ENCODE measurements around the gene METTL6. TPM values are rescaled to one million over a fixed set of nuclear protein-coding genes. Genes with fewer than 3 reads are reported as not detected.

The METTL6 gene
- total and polyA plus RNA-seq, 10 of the 15 experiments (the other 5 are each of a cell fraction or from before 2014, with no cell fraction given) = 13.8 to 29.6 (median 20.8) TPM

DNA sequence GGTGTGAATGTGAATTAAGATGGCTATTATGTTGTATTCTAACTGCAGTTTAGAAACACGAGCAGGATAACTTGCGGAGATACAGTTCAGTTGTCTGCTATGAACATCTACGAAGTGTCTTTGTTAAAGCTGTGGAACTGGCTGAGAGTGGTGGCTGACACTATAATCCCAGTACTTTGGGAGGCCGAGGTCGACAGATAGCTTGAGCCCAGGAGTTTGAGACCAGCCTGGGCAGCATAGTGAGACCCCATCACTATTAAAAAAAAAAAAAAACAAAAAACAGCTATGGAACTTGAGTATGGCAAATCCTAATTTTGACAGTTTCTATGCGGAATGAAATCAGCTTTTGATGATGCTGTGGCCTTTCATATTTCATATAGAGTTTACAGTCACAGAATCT lies 1.7 kb upstream of the METTL6 start:
- Histone ChIP-seq H3K4me1 (ENCODE audit: control insufficient read depth, insufficient read depth, low read length) (no peaks in the 10 kb centered on the region; the same call in 1 of the 2 replicates), H3K4me2 (ENCODE audit: control insufficient read depth, insufficient read depth) (peak overlapping the region; percentile 82), H3K36me3 (ENCODE audit: control insufficient read depth in 2 of 2, insufficient read depth in 2 of 2, low read length in 1 of 2) (peaks cover 0 to 12% of the 10 kb centered on the region in 2 experiments; a peak in 3 of 4 replicates), H3K9ac (ENCODE audit: control insufficient read depth, insufficient read depth, low read length) (peak overlapping the region; percentile 71; the same call in 1 of the 2 replicates), H3K79me2 (ENCODE audit: control insufficient read depth, insufficient read depth, low read length) (peaks cover 41% of the 10 kb centered on the region), H3K4me3 (peak overlapping the region; percentile 95), H2AFZ (ENCODE audit: control insufficient read depth, low read depth, low read length) (no peak overlapping the region), H3K27me3 (replicated peaks in 1 of 2; ENCODE audit: control insufficient read depth in 2 of 2, insufficient read depth in 2 of 2, low read length in 1 of 2) (no peaks in the 10 kb centered on the region), H3K9me3 (replicated peaks; ENCODE audit: control insufficient read depth, insufficient read depth, low read length) (no peaks in the 10 kb centered on the region), H3K27ac (ENCODE audit: control insufficient read depth, insufficient read depth) (no peak overlapping the region), H4K20me1 (ENCODE audit: control insufficient read depth, insufficient read depth) (no peaks in the 10 kb centered on the region)
- ChIA-PET POLR2A (interaction anchor here (0.6 to 0.7 kb wide), 2 partner anchors 140 to 363 kb away, joined by 3 to 5 read pairs; no protein-coding TSS in a partner anchor), RAD21 (ENCODE audit: unreplicated experiment) (interaction anchor here (0.9 to 1.5 kb wide), 2 partner anchors 24 to 127 kb away, joined by 3 read pairs; no protein-coding TSS in a partner anchor), SMC1A (ENCODE audit: uncharacterized antibody, unreplicated experiment) (interaction anchor here (0.6 to 4.0 kb wide), 12 partner anchors 38 to 316 kb away, joined by 3 to 26 read pairs (median 4); no protein-coding TSS in a partner anchor), CTCF (interaction anchor here (0.5 to 2.9 kb wide), 6 partner anchors 12 to 212 kb away, joined by 3 to 28 read pairs (median 4); no protein-coding TSS in a partner anchor)
- WGBS (ENCODE audit: insufficient coverage, insufficient replicate concordance, low lambda C conversion rate, missing lambda C conversion rate) = 77% methylated on average over 6 of the region's 6 CpGs
- ATAC-seq (no peak), DNase-seq (ENCODE audit: low read depth, low spot score) (no peak), FAIRE-seq (no peak)
- in situ Hi-C loops (cut with MboI) = no loop called here
- intact Hi-C loops (cut with micrococcal nuclease; ENCODE audit: unreplicated experiment) = loop anchor here (2.0 kb wide), 1 partner anchor 128 kb away; no protein-coding TSS in a partner anchor
- BruUV-seq (replicated peaks) = no TSS peak
- TF ChIP-seq NR2C1 (IDR thresholded peaks at IDR 0.05) (no peak), EP300 (IDR thresholded peaks at IDR 0.05; ENCODE audit: borderline replicate concordance in 1 of 2, control insufficient read depth in 1 of 2, low read depth in 2 of 2, low read length in 2 of 2) (no peak), IRF4 (IDR thresholded peaks at IDR 0.05; ENCODE audit: low read depth, low read length) (no peak), RUNX3 (IDR thresholded peaks at IDR 0.05; ENCODE audit: low read length) (no peak), CHD4 (IDR thresholded peaks at IDR 0.05) (no peak), NR2C2 (IDR thresholded peaks at IDR 0.05; ENCODE audit: borderline replicate concordance, control insufficient read depth, insufficient read length, low read depth) (no peak), RFX5 (IDR thresholded peaks at IDR 0.05; ENCODE audit: low read depth, low read length) (no peak), BCL11A (IDR thresholded peaks at IDR 0.05; ENCODE audit: low read depth, low read length) (no peak)
- TF ChIP-seq, protein P1, sequence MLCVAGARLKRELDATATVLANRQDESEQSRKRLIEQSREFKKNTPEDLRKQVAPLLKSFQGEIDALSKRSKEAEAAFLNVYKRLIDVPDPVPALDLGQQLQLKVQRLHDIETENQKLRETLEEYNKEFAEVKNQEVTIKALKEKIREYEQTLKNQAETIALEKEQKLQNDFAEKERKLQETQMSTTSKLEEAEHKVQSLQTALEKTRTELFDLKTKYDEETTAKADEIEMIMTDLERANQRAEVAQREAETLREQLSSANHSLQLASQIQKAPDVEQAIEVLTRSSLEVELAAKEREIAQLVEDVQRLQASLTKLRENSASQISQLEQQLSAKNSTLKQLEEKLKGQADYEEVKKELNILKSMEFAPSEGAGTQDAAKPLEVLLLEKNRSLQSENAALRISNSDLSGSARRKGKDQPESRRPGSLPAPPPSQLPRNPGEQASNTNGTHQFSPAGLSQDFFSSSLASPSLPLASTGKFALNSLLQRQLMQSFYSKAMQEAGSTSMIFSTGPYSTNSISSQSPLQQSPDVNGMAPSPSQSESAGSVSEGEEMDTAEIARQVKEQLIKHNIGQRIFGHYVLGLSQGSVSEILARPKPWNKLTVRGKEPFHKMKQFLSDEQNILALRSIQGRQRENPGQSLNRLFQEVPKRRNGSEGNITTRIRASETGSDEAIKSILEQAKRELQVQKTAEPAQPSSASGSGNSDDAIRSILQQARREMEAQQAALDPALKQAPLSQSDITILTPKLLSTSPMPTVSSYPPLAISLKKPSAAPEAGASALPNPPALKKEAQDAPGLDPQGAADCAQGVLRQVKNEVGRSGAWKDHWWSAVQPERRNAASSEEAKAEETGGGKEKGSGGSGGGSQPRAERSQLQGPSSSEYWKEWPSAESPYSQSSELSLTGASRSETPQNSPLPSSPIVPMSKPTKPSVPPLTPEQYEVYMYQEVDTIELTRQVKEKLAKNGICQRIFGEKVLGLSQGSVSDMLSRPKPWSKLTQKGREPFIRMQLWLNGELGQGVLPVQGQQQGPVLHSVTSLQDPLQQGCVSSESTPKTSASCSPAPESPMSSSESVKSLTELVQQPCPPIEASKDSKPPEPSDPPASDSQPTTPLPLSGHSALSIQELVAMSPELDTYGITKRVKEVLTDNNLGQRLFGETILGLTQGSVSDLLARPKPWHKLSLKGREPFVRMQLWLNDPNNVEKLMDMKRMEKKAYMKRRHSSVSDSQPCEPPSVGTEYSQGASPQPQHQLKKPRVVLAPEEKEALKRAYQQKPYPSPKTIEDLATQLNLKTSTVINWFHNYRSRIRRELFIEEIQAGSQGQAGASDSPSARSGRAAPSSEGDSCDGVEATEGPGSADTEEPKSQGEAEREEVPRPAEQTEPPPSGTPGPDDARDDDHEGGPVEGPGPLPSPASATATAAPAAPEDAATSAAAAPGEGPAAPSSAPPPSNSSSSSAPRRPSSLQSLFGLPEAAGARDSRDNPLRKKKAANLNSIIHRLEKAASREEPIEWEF (IDR thresholded peaks at IDR 0.05; ENCODE audit: insufficient replicate concordance, low read depth, low read length) = no peak
- TF ChIP-seq, protein P2, sequence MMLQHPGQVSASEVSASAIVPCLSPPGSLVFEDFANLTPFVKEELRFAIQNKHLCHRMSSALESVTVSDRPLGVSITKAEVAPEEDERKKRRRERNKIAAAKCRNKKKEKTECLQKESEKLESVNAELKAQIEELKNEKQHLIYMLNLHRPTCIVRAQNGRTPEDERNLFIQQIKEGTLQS (IDR thresholded peaks at IDR 0.05; ENCODE audit: borderline replicate concordance, extremely low read depth, low read depth, low read length) = no peak
- TF ChIP-seq, protein P3, sequence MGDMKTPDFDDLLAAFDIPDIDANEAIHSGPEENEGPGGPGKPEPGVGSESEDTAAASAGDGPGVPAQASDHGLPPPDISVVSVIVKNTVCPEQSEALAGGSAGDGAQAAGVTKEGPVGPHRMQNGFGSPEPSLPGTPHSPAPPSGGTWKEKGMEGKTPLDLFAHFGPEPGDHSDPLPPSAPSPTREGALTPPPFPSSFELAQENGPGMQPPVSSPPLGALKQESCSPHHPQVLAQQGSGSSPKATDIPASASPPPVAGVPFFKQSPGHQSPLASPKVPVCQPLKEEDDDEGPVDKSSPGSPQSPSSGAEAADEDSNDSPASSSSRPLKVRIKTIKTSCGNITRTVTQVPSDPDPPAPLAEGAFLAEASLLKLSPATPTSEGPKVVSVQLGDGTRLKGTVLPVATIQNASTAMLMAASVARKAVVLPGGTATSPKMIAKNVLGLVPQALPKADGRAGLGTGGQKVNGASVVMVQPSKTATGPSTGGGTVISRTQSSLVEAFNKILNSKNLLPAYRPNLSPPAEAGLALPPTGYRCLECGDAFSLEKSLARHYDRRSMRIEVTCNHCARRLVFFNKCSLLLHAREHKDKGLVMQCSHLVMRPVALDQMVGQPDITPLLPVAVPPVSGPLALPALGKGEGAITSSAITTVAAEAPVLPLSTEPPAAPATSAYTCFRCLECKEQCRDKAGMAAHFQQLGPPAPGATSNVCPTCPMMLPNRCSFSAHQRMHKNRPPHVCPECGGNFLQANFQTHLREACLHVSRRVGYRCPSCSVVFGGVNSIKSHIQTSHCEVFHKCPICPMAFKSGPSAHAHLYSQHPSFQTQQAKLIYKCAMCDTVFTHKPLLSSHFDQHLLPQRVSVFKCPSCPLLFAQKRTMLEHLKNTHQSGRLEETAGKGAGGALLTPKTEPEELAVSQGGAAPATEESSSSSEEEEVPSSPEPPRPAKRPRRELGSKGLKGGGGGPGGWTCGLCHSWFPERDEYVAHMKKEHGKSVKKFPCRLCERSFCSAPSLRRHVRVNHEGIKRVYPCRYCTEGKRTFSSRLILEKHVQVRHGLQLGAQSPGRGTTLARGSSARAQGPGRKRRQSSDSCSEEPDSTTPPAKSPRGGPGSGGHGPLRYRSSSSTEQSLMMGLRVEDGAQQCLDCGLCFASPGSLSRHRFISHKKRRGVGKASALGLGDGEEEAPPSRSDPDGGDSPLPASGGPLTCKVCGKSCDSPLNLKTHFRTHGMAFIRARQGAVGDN (IDR thresholded peaks at IDR 0.05) = no peak
- TF ChIP-seq, protein P4, sequence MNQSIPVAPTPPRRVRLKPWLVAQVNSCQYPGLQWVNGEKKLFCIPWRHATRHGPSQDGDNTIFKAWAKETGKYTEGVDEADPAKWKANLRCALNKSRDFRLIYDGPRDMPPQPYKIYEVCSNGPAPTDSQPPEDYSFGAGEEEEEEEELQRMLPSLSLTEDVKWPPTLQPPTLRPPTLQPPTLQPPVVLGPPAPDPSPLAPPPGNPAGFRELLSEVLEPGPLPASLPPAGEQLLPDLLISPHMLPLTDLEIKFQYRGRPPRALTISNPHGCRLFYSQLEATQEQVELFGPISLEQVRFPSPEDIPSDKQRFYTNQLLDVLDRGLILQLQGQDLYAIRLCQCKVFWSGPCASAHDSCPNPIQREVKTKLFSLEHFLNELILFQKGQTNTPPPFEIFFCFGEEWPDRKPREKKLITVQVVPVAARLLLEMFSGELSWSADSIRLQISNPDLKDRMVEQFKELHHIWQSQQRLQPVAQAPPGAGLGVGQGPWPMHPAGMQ (IDR thresholded peaks at IDR 0.05; ENCODE audit: borderline replicate concordance) = no peak
